ENCODE data around the gene PQBP1. TPM values are rescaled to one million over a fixed set of nuclear protein-coding genes. Genes with fewer than 3 reads are reported as not detected.

PQBP1 gene
- total RNA-seq, 1 experiment from 2014 or later = 44.6 TPM

Other genes starting within 250 kb of the PQBP1 start
- gene WAS, start 214.1 kb upstream of the PQBP1 start, total RNA-seq (2014; rRNA removed; shearing (Covaris generic)) = not detected in 2 replicates
- 15.1 and 22.8 TPM in 2 replicates for gene SUV39H1, start 201.2 kb upstream of the PQBP1 start, total RNA-seq (2014; rRNA removed; shearing (Covaris generic))
- gene GLOD5, start 136.2 kb upstream of the PQBP1 start, total RNA-seq (2014; rRNA removed; shearing (Covaris generic)) = not detected in 2 replicates
- not detected in 2 replicates for gene GATA1, start 111.3 kb upstream of the PQBP1 start, total RNA-seq (2014; rRNA removed; shearing (Covaris generic))
- 44.8 and 50.7 TPM in 2 replicates for gene HDAC6, start 95.9 kb upstream of the PQBP1 start, total RNA-seq (2014; rRNA removed; shearing (Covaris generic))
- not detected in 2 replicates for gene ERAS, start 71.4 kb upstream of the PQBP1 start, total RNA-seq (2014; rRNA removed; shearing (Covaris generic))
- 4.1 and 9.0 TPM in 2 replicates for gene PCSK1N, start 62.3 kb upstream of the PQBP1 start, total RNA-seq (2014; rRNA removed; shearing (Covaris generic))
- gene TIMM17B, start 162 bp upstream of the PQBP1 start, total RNA-seq (2014; rRNA removed; shearing (Covaris generic)) = 77.6 and 90.8 TPM in 2 replicates
- gene SLC35A2, start 13.7 kb downstream of the PQBP1 start, total RNA-seq (2014; rRNA removed; shearing (Covaris generic)) = 70.5 and 77.8 TPM in 2 replicates
- 14.2 and 14.3 TPM in 2 replicates for gene PIM2, start 21.1 kb downstream of the PQBP1 start, total RNA-seq (2014; rRNA removed; shearing (Covaris generic))
- 27.3 and 54.4 TPM in 2 replicates for gene OTUD5, start 59.7 kb downstream of the PQBP1 start, total RNA-seq (2014; rRNA removed; shearing (Covaris generic))
- 0.76 and 1.7 TPM in 2 replicates for gene KCND1, start 73.9 kb downstream of the PQBP1 start, total RNA-seq (2014; rRNA removed; shearing (Covaris generic))
- 20.1 and 46.6 TPM in 2 replicates for gene GRIPAP1, start 104.3 kb downstream of the PQBP1 start, total RNA-seq (2014; rRNA removed; shearing (Covaris generic))
- 40.9 and 71.6 TPM in 2 replicates for gene TFE3, start 145.4 kb downstream of the PQBP1 start, total RNA-seq (2014; rRNA removed; shearing (Covaris generic))
- gene CCDC120, start 161.1 kb downstream of the PQBP1 start, total RNA-seq (2014; rRNA removed; shearing (Covaris generic)) = 0.07 and 1.1 TPM in 2 replicates
- 25.0 and 29.3 TPM in 2 replicates for gene PRAF2, start 176.1 kb downstream of the PQBP1 start, total RNA-seq (2014; rRNA removed; shearing (Covaris generic))
- 39.5 and 45.2 TPM in 2 replicates for gene WDR45, start 182.0 kb downstream of the PQBP1 start, total RNA-seq (2014; rRNA removed; shearing (Covaris generic))
- gene GPKOW, start 225.8 kb downstream of the PQBP1 start, total RNA-seq (2014; rRNA removed; shearing (Covaris generic)) = 35.9 and 49.1 TPM in 2 replicates